Thyroid gland (tissue), 4 donors: ENCODE data around the gene SAFB2.

ENCODE experiments used
- CTCF ChIP-seq, 6 experiments: fragments of 200-600 bp in 3 of 6; fragments of 450-650 bp in 3 of 6; sonication (generic) in 3 of 6; IDR thresholded peaks; one replicate each; pipeline ENCODE4 v1.5.1; 2016 to 2019; ENCODE audit warnings: antibody characterized with exemption in 6 of 6, mild to moderate bottlenecking in 2 of 6, inconsistent platforms in 1 of 6, moderate library complexity in 1 of 6
- POLR2A ChIP-seq, 2 donors: fragments of 450-650 bp; IDR thresholded peaks; one replicate each; pipeline ENCODE4 v1.6.1; 2017; ENCODE audit warnings: antibody characterized with exemption in 2 of 2, mild to moderate bottlenecking in 2 of 2, moderate library complexity in 1 of 2

- TF ChIP-seq CTCF (IDR thresholded peaks at IDR 0.05) (no peak), POLR2A (IDR thresholded peaks at IDR 0.05) (no peak)
Measured at GRCh38 chr19:5542665-5543064, 79.9 kb downstream of the SAFB2 start.
